GM12801 (cell line): Measurements from ENCODE around the gene SLCO1C1.

Source experiments
- CTCF ChIP-seq: IDR thresholded peaks from one replicate; pipeline ENCODE4 v1.5.1; 2011; ENCODE audit warnings: control low read depth; ENCODE audit not compliant: insufficient read length; ENCODE audit errors: extremely low read depth

The SLCO1C1 gene

GRCh38 chr12:20801035-20801434 lies 105.9 kb downstream of the SLCO1C1 start:
- TF ChIP-seq CTCF, result no peak
